GM13977 (cell line): ENCODE measurements around the gene RB1.
"Not testable (repeated sequence)": the region's sequence is repeated elsewhere in the genome, so short reads cannot be mapped to it uniquely, and the experiment has no call there.

ENCODE experiments used
- DNase-seq: peaks from one replicate; pipeline ENCODE4 v3.0.0; 2012; ENCODE audit warnings: low spot score
- in situ Hi-C: fragments of 300-500 bp; cut with MboI; formaldehyde crosslinking; loops from one replicate; pipeline ENCODE4 v1.12.0; 2022; ENCODE audit warnings: low sequenced_read_pairs, low pct_unique_long_range_greater_than_20kb, mixed read lengths, inconsistent platforms; ENCODE audit not compliant: unreplicated experiment
- TF ChIP-seq, protein P1 (sequence below): IDR thresholded peaks from 2 replicates; pipeline ENCODE4 v1.5.1; 2012; ENCODE audit warnings: mild to moderate bottlenecking, control low read depth; ENCODE audit not compliant: insufficient read depth; ENCODE audit errors: extremely low read depth, missing control alignments

RB1 gene

GRCh38 chr13:48334534-48335127 is 31.1 kb downstream of the RB1 start:
- TF ChIP-seq, protein P1, sequence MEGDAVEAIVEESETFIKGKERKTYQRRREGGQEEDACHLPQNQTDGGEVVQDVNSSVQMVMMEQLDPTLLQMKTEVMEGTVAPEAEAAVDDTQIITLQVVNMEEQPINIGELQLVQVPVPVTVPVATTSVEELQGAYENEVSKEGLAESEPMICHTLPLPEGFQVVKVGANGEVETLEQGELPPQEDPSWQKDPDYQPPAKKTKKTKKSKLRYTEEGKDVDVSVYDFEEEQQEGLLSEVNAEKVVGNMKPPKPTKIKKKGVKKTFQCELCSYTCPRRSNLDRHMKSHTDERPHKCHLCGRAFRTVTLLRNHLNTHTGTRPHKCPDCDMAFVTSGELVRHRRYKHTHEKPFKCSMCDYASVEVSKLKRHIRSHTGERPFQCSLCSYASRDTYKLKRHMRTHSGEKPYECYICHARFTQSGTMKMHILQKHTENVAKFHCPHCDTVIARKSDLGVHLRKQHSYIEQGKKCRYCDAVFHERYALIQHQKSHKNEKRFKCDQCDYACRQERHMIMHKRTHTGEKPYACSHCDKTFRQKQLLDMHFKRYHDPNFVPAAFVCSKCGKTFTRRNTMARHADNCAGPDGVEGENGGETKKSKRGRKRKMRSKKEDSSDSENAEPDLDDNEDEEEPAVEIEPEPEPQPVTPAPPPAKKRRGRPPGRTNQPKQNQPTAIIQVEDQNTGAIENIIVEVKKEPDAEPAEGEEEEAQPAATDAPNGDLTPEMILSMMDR = peak; percentile 58
- DNase-seq = peak; percentile 30
- in situ Hi-C loops = loop anchor here (25.0 kb wide), 1 partner anchor 428 kb away; no protein-coding TSS in a partner anchor

DNA sequence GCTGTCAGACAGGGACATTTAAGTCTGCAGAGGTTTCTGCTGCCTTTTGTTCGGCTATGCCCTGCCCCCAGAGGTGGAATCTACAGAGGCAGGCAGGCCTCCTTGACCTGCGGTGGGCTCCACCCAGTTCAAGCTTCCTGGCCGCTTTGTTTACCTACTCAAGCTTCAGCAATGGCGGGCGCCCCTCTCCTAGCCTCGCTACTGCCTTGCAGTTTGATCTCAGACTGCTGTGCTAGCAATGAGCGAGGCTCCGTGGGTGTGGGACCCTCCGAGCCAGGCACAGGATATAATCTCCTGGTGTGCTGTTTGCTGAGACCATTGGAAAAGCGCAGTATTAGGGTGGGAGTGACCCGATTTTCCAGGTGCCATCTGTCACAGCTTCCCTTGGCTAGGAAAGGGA is 35.6 kb downstream of the RB1 start:
- not testable (repeated sequence) for DNase-seq
- in situ Hi-C loops = loop anchor here (25.0 kb wide), 1 partner anchor 423 kb away; no protein-coding TSS in a partner anchor

DNA sequence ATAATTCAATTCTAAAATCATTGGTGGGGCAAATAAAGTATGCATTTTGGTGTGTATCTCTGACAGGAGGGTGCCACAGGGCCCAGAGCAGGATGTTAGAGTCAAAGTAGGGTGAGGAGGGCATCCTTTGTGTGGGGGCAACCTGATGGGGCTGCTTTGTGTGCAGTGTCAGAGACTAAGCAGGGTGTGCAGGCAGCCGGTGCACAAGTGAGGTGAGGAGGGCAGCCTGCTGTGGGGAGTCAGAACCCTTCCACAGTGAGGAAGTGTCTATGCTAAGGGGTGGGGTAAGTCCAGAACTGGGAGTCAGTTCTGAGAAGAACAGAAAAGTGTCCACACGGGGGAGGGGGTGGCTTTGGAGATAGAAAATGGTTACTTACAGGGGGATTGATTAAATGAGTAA is 40.7 kb downstream of the RB1 start:
- DNase-seq = no peak
- in situ Hi-C loops = loop anchor here (25.0 kb wide), 1 partner anchor 418 kb away; no protein-coding TSS in a partner anchor
- TF ChIP-seq, protein P1 = no peak

- TF ChIP-seq, protein P1 = no peak
- in situ Hi-C loops = loop anchor here (25.0 kb wide), 1 partner anchor 416 kb away; no protein-coding TSS in a partner anchor
- no peak for DNase-seq
Observed at GRCh38 chr13:48346583-48346982, 43.0 kb downstream of the RB1 start.

- no peak for DNase-seq
- TF ChIP-seq, protein P1 = no peak
- in situ Hi-C loops = loop anchor here (25.0 kb wide), 1 partner anchor 413 kb away; no protein-coding TSS in a partner anchor
Observed at GRCh38 chr13:48349525-48349924, 46.0 kb downstream of the RB1 start.

GRCh38 chr13:48353590-48353989 is 50.0 kb downstream of the RB1 start:
- DNase-seq = no peak
- TF ChIP-seq, protein P1 = no peak
- in situ Hi-C loops = no loop called here

DNA sequence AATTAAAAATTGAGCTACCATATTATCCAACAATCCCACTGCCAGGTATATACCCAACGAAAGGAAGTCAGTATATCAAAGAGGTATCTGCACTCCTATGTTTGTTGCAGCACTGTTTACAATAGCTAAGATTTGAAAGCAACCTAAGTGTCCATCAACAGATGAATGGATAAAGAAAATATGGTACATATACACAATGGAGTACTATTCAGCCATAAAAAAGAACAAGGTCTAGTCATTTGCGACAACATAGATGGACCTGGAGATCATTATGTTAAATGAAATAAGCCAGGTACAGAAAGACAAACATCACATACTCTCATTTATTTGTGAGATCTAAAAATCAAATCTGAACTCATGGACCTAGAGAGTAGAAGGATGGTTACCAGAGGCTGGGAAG is 52.0 kb downstream of the RB1 start:
- DNase-seq, in situ Hi-C loops: not testable (repeated sequence)

DNA sequence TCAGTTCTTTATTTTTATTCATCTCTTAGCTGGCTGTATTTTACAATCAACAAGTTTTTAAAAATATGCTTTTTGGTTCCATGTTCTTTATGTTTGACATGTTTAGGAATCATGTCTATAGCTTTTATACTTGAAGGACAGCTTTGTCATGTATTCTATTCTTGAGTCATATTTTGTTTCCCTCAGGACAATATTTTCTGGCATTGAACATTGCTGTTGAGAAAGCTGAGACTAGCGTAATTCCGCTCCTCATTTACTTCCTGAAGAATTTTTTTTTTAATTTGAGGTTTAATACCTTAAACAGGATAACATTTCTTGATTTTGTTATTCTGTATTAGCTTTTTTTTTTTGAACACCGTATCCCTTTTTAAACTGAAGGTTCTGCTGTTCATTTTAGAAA is 53.2 kb downstream of the RB1 start:
- in situ Hi-C loops = no loop called here
- DNase-seq = no peak
- TF ChIP-seq, protein P1 = no peak
